RWPE2 (cell line): ENCODE results near the gene FRMPD2.

Experiments used
- ATAC-seq: fragments of 200-7000 bp; cut with Tn5 transposase; 3 replicates; pipeline ENCODE4 v1.9.1; 2021; ENCODE audit warnings: low read depth
- DNase-seq: peaks from one replicate; pipeline ENCODE4 v3.0.0-alpha.2; 2020; ENCODE audit warnings: low spot score
- H3K27ac ChIP-seq: fragments of 450-650 bp; 2 replicates; pipeline ENCODE4 v1.5.1; 2017; ENCODE audit warnings: mild to moderate bottlenecking; ENCODE audit not compliant: poor library complexity, severe bottlenecking
- H3K27me3 ChIP-seq: fragments of 250-450 bp; sonication (Bioruptor Pico); 2 replicates; pipeline ENCODE4 v1.5.1; 2021; ENCODE audit warnings: mild to moderate bottlenecking, moderate library complexity; ENCODE audit not compliant: insufficient read depth, poor library complexity, severe bottlenecking
- H3K36me3 ChIP-seq: fragments of 250-450 bp; sonication (Bioruptor Pico); 2 replicates; pipeline ENCODE4 v1.5.1; 2020; ENCODE audit warnings: low read depth, mild to moderate bottlenecking, moderate library complexity
- H3K4me1 ChIP-seq: fragments of 250-450 bp; sonication (Bioruptor Pico); 2 replicates; pipeline ENCODE4 v1.5.1; 2021; ENCODE audit warnings: mild to moderate bottlenecking, moderate library complexity; ENCODE audit not compliant: insufficient read depth, poor library complexity, severe bottlenecking
- H3K4me3 ChIP-seq: fragments of 250-450 bp; sonication (Bioruptor Pico); 2 replicates; pipeline ENCODE4 v1.5.1; 2021; ENCODE audit warnings: mild to moderate bottlenecking, moderate library complexity; ENCODE audit not compliant: severe bottlenecking
- H3K9me3 ChIP-seq: fragments of 250-450 bp; sonication (Bioruptor Pico); 2 replicates; pipeline ENCODE4 v1.5.1; 2021; ENCODE audit warnings: mild to moderate bottlenecking, moderate library complexity; ENCODE audit not compliant: severe bottlenecking
- CTCF ChIP-seq: fragments of 450-650 bp; IDR thresholded peaks from one replicate; pipeline ENCODE4 v1.5.1; 2017; ENCODE audit warnings: mild to moderate bottlenecking, moderate library complexity; ENCODE audit not compliant: poor library complexity, severe bottlenecking

The FRMPD2 gene

DNA sequence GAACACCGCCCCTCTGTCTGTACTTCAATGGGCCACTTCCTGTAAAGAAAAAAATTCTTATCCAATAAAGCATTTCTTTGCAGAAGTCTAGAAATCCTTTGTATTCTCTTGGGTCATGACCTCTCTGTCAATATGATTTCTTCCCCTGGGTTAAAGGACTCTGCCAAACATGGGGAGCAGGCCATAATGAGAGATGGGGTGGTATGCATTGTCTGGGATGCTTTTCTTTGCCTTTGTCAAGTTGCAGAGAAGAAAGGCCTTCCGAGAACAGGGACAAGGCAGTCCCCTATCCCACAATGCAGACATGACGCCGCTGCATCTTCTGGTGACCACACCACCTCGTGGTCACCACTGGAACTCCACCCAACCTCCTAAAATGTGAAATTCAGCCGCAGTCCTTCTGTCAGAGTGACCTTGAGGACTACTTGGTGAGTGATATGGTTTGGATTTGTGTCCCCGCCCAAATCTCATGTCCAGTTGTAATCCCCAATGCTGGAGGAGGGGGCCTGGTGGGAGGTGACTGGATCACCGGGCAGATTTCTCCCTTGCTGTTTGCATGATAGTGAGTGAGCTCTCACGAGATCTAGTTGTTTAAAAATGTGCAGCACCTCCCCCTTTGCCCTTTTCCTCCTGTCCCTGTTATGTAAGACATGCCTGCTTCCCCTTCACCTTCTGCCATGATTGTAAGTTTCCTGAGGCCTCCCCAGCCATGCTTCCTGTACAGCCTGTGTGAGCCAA lies 15.2 kb upstream of the FRMPD2 start:
- no peak for DNase-seq
- no peaks in the 10 kb centered on the region for H3K36me3 ChIP-seq
- ATAC-seq, result peak; percentile 71
- peak; percentile 81 for TF ChIP-seq CTCF
- H3K27me3 ChIP-seq, result no peaks in the 10 kb centered on the region
- no peaks in the 10 kb centered on the region for H3K9me3 ChIP-seq
- H3K4me3 ChIP-seq, result no peak overlapping the region
- no peaks in the 10 kb centered on the region for H3K4me1 ChIP-seq
- H3K27ac ChIP-seq, result no peak overlapping the region

DNA sequence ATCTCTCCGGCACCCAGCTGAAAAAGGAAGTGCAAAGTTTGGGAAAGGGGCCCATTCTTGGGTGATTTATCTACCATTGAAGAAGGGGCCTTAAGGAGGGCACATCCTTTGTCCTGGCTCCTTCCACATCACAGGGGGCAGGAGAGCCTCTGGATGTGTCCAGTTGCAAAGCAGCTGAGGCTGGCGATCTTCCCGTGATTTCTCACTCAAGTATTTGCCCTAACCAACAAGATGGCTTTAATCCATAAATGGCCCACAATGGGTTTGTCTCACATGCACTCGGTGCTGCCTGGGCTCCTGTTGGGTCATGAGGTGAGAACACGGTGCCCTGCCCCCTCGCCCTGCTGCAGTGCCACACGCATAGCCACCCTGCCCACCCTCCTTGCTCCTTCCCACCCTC lies 14.2 kb upstream of the FRMPD2 start:
- H3K27me3 ChIP-seq, result no peaks in the 10 kb centered on the region
- ATAC-seq, result no peak
- H3K27ac ChIP-seq, result no peak overlapping the region
- DNase-seq, result no peak
- H3K9me3 ChIP-seq, result no peaks in the 10 kb centered on the region
- H3K4me1 ChIP-seq, result no peaks in the 10 kb centered on the region
- H3K4me3 ChIP-seq, result no peak overlapping the region
- H3K36me3 ChIP-seq, result no peaks in the 10 kb centered on the region
- TF ChIP-seq CTCF, result no peak

DNA sequence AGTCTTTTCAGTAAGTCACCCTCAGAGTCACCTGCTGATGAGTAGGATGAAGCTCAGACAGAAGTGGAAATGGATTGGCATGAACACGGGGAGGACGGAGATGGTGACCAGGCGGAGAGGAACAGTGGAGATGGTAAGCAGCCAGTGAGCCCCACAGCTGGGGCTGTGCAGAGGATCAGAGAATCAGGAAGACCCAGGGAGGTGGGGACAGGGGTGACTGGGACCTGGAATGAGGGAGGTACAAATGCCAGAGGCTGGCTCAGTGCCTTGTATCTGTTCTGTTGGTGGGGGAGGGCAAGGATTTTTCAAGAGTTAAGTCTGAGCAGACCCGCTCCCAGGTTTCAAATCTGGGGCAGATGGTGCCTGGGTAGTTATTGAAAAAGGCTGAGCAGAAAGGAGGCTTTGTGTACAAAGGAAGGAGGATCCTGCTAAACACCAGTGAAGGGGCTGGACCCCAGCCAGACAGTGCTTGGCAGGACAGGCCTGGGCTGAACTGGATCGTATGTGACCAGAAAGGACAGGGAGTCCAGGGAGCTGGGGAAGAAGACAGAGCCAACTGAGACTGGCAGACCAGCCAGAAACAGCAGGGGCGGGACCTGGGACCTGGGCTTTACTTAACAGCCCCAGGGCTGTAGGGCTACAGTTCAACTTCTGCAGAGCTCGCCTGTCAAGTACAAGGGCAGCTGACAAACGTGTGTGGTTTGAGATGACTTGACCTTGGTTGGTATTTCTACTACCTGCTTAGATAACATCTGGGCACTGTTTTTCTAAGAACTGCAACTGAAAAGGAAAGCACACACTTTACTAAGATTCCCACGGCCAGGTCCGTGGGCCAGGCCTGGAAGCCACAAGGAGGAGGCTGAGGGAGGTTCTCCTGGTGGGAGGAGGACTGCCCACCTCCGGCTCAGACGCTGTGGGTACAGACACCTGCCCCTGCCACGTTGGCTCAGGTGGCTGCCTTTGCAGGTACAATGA lies 13.2 kb upstream of the FRMPD2 start:
- H3K36me3 ChIP-seq, result no peaks in the 10 kb centered on the region
- H3K4me1 ChIP-seq, result no peaks in the 10 kb centered on the region
- no peak overlapping the region for H3K27ac ChIP-seq
- no peaks in the 10 kb centered on the region for H3K27me3 ChIP-seq
- ATAC-seq (0 out of 3 replicates have a peak, but pooled peaks have one; percentile 26), DNase-seq (no peak)
- H3K9me3 ChIP-seq, result no peaks in the 10 kb centered on the region
- no peak overlapping the region for H3K4me3 ChIP-seq
- no peak for TF ChIP-seq CTCF

GRCh38 chr10:48286356-48286755 lies 11.9 kb upstream of the FRMPD2 start:
- H3K27me3 ChIP-seq, result no peaks in the 10 kb centered on the region
- no peak for TF ChIP-seq CTCF
- no peaks in the 10 kb centered on the region for H3K9me3 ChIP-seq
- DNase-seq, result no peak
- H3K4me1 ChIP-seq, result no peaks in the 10 kb centered on the region
- H3K4me3 ChIP-seq, result no peak overlapping the region
- no peak for ATAC-seq
- H3K36me3 ChIP-seq, result no peaks in the 10 kb centered on the region
- no peak overlapping the region for H3K27ac ChIP-seq
